ENCODE measurements around the gene SPRYD7.
"Not testable (repeated sequence)": the region's sequence is repeated elsewhere in the genome, so short reads cannot be mapped to it uniquely, and the experiment has no call there.

Gene SPRYD7

GRCh38 chr13:49956131-49956530 lies 20.0 kb upstream of the SPRYD7 start:
- no peaks in the 10 kb centered on the region for H3K36me3 ChIP-seq (ENCODE audit: low read depth)
- H3K4me1 ChIP-seq (ENCODE audit: insufficient read depth, poor library complexity, severe bottlenecking): no peaks in the 10 kb centered on the region
- ATAC-seq (ENCODE audit: low read depth): no peak
- H3K27ac ChIP-seq (ENCODE audit: poor library complexity, severe bottlenecking): no peak overlapping the region
- no peaks in the 10 kb centered on the region for H3K9me3 ChIP-seq (ENCODE audit: severe bottlenecking)
- H3K4me3 ChIP-seq (ENCODE audit: severe bottlenecking): no peak overlapping the region
- no peaks in the 10 kb centered on the region for H3K27me3 ChIP-seq (ENCODE audit: insufficient read depth, poor library complexity, severe bottlenecking)
- no peak for DNase-seq (ENCODE audit: low spot score)
- TF ChIP-seq CTCF (IDR thresholded peaks at IDR 0.05; ENCODE audit: poor library complexity, severe bottlenecking): no peak

- H3K9me3 ChIP-seq (ENCODE audit: severe bottlenecking): no peaks in the 10 kb centered on the region
Measured at GRCh38 chr13:49954674-49955455, 18.7 kb upstream of the SPRYD7 start.

GRCh38 chr13:49953560-49953959 lies 17.4 kb upstream of the SPRYD7 start:
- DNase-seq (ENCODE audit: low spot score) (no peak), ATAC-seq (ENCODE audit: low read depth) (no peak)
- Histone ChIP-seq H3K27ac (ENCODE audit: poor library complexity, severe bottlenecking) (no peak overlapping the region), H3K36me3 (ENCODE audit: low read depth) (no peaks in the 10 kb centered on the region), H3K4me1 (ENCODE audit: insufficient read depth, poor library complexity, severe bottlenecking) (no peaks in the 10 kb centered on the region), H3K4me3 (ENCODE audit: severe bottlenecking) (no peak overlapping the region), H3K27me3 (ENCODE audit: insufficient read depth, poor library complexity, severe bottlenecking) (no peaks in the 10 kb centered on the region), H3K9me3 (ENCODE audit: severe bottlenecking) (no peaks in the 10 kb centered on the region)
- TF ChIP-seq CTCF (IDR thresholded peaks at IDR 0.05; ENCODE audit: poor library complexity, severe bottlenecking): no peak

More at GRCh38 chr13:49954674-49955455, 18.7 kb upstream of the SPRYD7 start:
- H3K4me1 ChIP-seq (ENCODE audit: insufficient read depth, poor library complexity, severe bottlenecking): no peaks in the 10 kb centered on the region
- DNase-seq (ENCODE audit: low spot score) (no peak), ATAC-seq (ENCODE audit: low read depth) (no peak)
- no peak overlapping the region for H3K27ac ChIP-seq (ENCODE audit: poor library complexity, severe bottlenecking)
- TF ChIP-seq CTCF (IDR thresholded peaks at IDR 0.05; ENCODE audit: poor library complexity, severe bottlenecking): no peak
- no peak overlapping the region for H3K4me3 ChIP-seq (ENCODE audit: severe bottlenecking)
- no peaks in the 10 kb centered on the region for H3K36me3 ChIP-seq (ENCODE audit: low read depth)
- H3K27me3 ChIP-seq (ENCODE audit: insufficient read depth, poor library complexity, severe bottlenecking): no peaks in the 10 kb centered on the region

- Histone ChIP-seq H3K27me3 (ENCODE audit: insufficient read depth, poor library complexity, severe bottlenecking) (no peaks in the 10 kb centered on the region), H3K4me3 (ENCODE audit: severe bottlenecking) (no peak overlapping the region), H3K4me1 (ENCODE audit: insufficient read depth, poor library complexity, severe bottlenecking) (no peaks in the 10 kb centered on the region), H3K9me3 (ENCODE audit: severe bottlenecking) (no peaks in the 10 kb centered on the region), H3K36me3 (ENCODE audit: low read depth) (no peaks in the 10 kb centered on the region), H3K27ac (ENCODE audit: poor library complexity, severe bottlenecking) (no peak overlapping the region)
- no peak for TF ChIP-seq CTCF (IDR thresholded peaks at IDR 0.05; ENCODE audit: poor library complexity, severe bottlenecking)
- DNase-seq (ENCODE audit: low spot score): no peak
- no peak for ATAC-seq (ENCODE audit: low read depth)
Measured at GRCh38 chr13:49951754-49952535, 15.8 kb upstream of the SPRYD7 start.

- not testable (repeated sequence) for DNase-seq (ENCODE audit: low spot score); H3K27me3 ChIP-seq (ENCODE audit: insufficient read depth, poor library complexity, severe bottlenecking); H3K36me3 ChIP-seq (ENCODE audit: low read depth); H3K27ac ChIP-seq (ENCODE audit: poor library complexity, severe bottlenecking); H3K4me3 ChIP-seq (ENCODE audit: severe bottlenecking); H3K9me3 ChIP-seq (ENCODE audit: severe bottlenecking); H3K4me1 ChIP-seq (ENCODE audit: insufficient read depth, poor library complexity, severe bottlenecking); ATAC-seq (ENCODE audit: low read depth)
Measured at GRCh38 chr13:49948777-49949270, 12.7 kb upstream of the SPRYD7 start.

Measured in RWPE2 (cell line).